ENCODE data around the gene ZNF512. TPM values are rescaled to one million over a fixed set of nuclear protein-coding genes. Genes with fewer than 3 reads are reported as not detected.

The ZNF512 gene
- total RNA-seq, 1 experiment from 2014 or later: 34.2 TPM

DNA sequence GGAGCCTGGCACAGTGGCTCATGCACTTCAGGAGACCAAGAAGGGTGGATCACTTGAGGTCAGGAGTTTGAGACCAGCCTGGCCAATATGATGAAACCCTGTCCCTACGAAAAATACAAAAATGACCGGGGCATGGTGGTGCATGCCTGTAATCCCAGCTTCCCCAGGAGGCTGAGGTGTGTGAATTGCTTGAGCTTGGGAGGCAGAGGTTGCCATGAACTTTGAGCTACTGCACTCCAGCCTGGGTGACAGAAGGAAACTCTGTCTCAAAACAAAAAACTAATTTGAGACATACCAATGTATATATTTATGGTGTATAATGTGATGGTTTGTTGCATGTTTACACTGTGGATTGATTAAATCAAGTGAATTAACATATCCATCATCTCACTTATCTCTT lies 21.8 kb upstream of the ZNF512 start (continued):
- TF ChIP-seq, protein P1, sequence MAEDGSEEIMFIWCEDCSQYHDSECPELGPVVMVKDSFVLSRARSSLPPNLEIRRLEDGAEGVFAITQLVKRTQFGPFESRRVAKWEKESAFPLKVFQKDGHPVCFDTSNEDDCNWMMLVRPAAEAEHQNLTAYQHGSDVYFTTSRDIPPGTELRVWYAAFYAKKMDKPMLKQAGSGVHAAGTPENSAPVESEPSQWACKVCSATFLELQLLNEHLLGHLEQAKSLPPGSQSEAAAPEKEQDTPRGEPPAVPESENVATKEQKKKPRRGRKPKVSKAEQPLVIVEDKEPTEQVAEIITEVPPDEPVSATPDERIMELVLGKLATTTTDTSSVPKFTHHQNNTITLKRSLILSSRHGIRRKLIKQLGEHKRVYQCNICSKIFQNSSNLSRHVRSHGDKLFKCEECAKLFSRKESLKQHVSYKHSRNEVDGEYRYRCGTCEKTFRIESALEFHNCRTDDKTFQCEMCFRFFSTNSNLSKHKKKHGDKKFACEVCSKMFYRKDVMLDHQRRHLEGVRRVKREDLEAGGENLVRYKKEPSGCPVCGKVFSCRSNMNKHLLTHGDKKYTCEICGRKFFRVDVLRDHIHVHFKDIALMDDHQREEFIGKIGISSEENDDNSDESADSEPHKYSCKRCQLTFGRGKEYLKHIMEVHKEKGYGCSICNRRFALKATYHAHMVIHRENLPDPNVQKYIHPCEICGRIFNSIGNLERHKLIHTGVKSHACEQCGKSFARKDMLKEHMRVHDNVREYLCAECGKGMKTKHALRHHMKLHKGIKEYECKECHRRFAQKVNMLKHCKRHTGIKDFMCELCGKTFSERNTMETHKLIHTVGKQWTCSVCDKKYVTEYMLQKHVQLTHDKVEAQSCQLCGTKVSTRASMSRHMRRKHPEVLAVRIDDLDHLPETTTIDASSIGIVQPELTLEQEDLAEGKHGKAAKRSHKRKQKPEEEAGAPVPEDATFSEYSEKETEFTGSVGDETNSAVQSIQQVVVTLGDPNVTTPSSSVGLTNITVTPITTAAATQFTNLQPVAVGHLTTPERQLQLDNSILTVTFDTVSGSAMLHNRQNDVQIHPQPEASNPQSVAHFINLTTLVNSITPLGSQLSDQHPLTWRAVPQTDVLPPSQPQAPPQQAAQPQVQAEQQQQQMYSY (CRISPR knock-in tag; IDR thresholded peaks at IDR 0.05): no peak
- TF ChIP-seq CBFB (CRISPR knock-in tag; IDR thresholded peaks at IDR 0.05; ENCODE audit: low read depth): no peak
- no peak for TF ChIP-seq TEAD1 (CRISPR knock-in tag; IDR thresholded peaks at IDR 0.05)
- TF ChIP-seq, protein P2, sequence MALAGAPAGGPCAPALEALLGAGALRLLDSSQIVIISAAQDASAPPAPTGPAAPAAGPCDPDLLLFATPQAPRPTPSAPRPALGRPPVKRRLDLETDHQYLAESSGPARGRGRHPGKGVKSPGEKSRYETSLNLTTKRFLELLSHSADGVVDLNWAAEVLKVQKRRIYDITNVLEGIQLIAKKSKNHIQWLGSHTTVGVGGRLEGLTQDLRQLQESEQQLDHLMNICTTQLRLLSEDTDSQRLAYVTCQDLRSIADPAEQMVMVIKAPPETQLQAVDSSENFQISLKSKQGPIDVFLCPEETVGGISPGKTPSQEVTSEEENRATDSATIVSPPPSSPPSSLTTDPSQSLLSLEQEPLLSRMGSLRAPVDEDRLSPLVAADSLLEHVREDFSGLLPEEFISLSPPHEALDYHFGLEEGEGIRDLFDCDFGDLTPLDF (CRISPR knock-in tag; IDR thresholded peaks at IDR 0.05): no peak
- TF ChIP-seq ZNF671 (CRISPR knock-in tag; IDR thresholded peaks at IDR 0.05): no peak
- TF ChIP-seq SOX15 (CRISPR knock-in tag; IDR thresholded peaks at IDR 0.05): no peak

- CTCF ChIA-PET: interaction anchor here (1.0 kb wide), 1 partner anchor 117 kb away, joined by 4 read pairs; no protein-coding TSS in a partner anchor
- H3K4me1 Mint-ChIP-seq: no peaks in the 10 kb centered on the region
- no peak overlapping the region for H3K4me3 Mint-ChIP-seq
- no peak for TF ChIP-seq NFYB (CRISPR knock-in tag; conservative IDR thresholded peaks at IDR 0.05; ENCODE audit: low read depth)
- TF ChIP-seq STAT6 (CRISPR knock-in tag; conservative IDR thresholded peaks at IDR 0.05; ENCODE audit: low read depth): no peak
- no peak for TF ChIP-seq CDX4 (CRISPR knock-in tag; IDR thresholded peaks at IDR 0.05; ENCODE audit: borderline replicate concordance)
- no peak for TF ChIP-seq EMX1 (CRISPR knock-in tag; IDR thresholded peaks at IDR 0.05)
- no peak for TF ChIP-seq FOXK1 (CRISPR knock-in tag; IDR thresholded peaks at IDR 0.05)
- TF ChIP-seq, protein P3, sequence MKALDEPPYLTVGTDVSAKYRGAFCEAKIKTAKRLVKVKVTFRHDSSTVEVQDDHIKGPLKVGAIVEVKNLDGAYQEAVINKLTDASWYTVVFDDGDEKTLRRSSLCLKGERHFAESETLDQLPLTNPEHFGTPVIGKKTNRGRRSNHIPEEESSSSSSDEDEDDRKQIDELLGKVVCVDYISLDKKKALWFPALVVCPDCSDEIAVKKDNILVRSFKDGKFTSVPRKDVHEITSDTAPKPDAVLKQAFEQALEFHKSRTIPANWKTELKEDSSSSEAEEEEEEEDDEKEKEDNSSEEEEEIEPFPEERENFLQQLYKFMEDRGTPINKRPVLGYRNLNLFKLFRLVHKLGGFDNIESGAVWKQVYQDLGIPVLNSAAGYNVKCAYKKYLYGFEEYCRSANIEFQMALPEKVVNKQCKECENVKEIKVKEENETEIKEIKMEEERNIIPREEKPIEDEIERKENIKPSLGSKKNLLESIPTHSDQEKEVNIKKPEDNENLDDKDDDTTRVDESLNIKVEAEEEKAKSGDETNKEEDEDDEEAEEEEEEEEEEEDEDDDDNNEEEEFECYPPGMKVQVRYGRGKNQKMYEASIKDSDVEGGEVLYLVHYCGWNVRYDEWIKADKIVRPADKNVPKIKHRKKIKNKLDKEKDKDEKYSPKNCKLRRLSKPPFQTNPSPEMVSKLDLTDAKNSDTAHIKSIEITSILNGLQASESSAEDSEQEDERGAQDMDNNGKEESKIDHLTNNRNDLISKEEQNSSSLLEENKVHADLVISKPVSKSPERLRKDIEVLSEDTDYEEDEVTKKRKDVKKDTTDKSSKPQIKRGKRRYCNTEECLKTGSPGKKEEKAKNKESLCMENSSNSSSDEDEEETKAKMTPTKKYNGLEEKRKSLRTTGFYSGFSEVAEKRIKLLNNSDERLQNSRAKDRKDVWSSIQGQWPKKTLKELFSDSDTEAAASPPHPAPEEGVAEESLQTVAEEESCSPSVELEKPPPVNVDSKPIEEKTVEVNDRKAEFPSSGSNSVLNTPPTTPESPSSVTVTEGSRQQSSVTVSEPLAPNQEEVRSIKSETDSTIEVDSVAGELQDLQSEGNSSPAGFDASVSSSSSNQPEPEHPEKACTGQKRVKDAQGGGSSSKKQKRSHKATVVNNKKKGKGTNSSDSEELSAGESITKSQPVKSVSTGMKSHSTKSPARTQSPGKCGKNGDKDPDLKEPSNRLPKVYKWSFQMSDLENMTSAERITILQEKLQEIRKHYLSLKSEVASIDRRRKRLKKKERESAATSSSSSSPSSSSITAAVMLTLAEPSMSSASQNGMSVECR (CRISPR knock-in tag; IDR thresholded peaks at IDR 0.05; ENCODE audit: borderline replicate concordance): no peak
- H3K27me3 Mint-ChIP-seq (ENCODE audit: low read depth): peaks cover 74% of the 10 kb centered on the region
- H3K27ac Mint-ChIP-seq: no peak overlapping the region
- 0 out of 2 replicates have a peak, but pooled peaks cover 4% of the 10 kb centered on the region for H3K9me3 Mint-ChIP-seq
- H3K36me3 Mint-ChIP-seq: no peaks in the 10 kb centered on the region
- DNase-seq (ENCODE audit: low spot score) (no peak), ATAC-seq (no peak)
- POLR2A ChIA-PET: no interaction called here
These were observed 16.2 kb upstream of the ZNF512 start for GRCh38 chr2:27566628-27567027.

Data from WTC11 (cell line).